ENCODE results near the gene SLC25A13.

Gene SLC25A13

DNA sequence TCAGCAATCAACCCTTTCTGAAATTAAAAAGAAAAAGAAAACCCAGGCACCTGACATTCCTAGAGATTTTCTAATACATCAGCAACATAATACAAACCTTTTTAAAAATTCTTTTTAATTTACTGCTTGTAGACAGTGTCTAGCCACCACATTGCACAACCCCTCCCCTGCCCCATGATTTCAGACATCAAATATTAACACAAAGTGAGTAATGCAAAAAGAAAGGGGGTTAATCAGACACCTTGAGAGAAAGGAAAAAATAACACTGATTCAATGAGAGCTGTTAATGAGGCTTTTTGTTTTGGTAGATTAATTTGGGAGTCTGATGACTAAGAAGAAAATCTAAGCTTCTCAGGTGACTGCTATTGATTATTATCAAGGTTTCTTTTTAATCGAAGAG is 55.3 kb downstream of the SLC25A13 start:
- TF ChIP-seq PPARA (CRISPR knock-in tag; IDR thresholded peaks at IDR 0.05; ENCODE audit: borderline replicate concordance), result no peak
- no peak for TF ChIP-seq ZFP3 (CRISPR knock-in tag; IDR thresholded peaks at IDR 0.05)
- TF ChIP-seq, protein P1, sequence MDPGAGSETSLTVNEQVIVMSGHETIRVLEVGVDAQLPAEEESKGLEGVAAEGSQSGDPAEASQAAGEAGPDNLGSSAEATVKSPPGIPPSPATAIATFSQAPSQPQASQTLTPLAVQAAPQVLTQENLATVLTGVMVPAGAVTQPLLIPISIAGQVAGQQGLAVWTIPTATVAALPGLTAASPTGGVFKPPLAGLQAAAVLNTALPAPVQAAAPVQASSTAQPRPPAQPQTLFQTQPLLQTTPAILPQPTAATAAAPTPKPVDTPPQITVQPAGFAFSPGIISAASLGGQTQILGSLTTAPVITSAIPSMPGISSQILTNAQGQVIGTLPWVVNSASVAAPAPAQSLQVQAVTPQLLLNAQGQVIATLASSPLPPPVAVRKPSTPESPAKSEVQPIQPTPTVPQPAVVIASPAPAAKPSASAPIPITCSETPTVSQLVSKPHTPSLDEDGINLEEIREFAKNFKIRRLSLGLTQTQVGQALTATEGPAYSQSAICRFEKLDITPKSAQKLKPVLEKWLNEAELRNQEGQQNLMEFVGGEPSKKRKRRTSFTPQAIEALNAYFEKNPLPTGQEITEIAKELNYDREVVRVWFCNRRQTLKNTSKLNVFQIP (CRISPR knock-in tag; IDR thresholded peaks at IDR 0.05; ENCODE audit: borderline replicate concordance, low read depth), result no peak
- no peak for TF ChIP-seq GLIS3 (CRISPR knock-in tag; IDR thresholded peaks at IDR 0.05)
- TF ChIP-seq, protein P2, sequence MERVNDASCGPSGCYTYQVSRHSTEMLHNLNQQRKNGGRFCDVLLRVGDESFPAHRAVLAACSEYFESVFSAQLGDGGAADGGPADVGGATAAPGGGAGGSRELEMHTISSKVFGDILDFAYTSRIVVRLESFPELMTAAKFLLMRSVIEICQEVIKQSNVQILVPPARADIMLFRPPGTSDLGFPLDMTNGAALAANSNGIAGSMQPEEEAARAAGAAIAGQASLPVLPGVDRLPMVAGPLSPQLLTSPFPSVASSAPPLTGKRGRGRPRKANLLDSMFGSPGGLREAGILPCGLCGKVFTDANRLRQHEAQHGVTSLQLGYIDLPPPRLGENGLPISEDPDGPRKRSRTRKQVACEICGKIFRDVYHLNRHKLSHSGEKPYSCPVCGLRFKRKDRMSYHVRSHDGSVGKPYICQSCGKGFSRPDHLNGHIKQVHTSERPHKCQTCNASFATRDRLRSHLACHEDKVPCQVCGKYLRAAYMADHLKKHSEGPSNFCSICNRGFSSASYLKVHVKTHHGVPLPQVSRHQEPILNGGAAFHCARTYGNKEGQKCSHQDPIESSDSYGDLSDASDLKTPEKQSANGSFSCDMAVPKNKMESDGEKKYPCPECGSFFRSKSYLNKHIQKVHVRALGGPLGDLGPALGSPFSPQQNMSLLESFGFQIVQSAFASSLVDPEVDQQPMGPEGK (CRISPR knock-in tag; IDR thresholded peaks at IDR 0.05; ENCODE audit: borderline replicate concordance), result no peak
- no peak for TF ChIP-seq ZNF70 (CRISPR knock-in tag; IDR thresholded peaks at IDR 0.05)
- TF ChIP-seq ZNF565 (CRISPR knock-in tag; conservative IDR thresholded peaks at IDR 0.05; ENCODE audit: low read depth), result no peak
- TF ChIP-seq TCF4 (CRISPR knock-in tag; IDR thresholded peaks at IDR 0.05; ENCODE audit: borderline replicate concordance), result no peak
- no peak for TF ChIP-seq BACH2 (CRISPR knock-in tag; IDR thresholded peaks at IDR 0.05; ENCODE audit: borderline replicate concordance)
- ATAC-seq, result no peak

DNA sequence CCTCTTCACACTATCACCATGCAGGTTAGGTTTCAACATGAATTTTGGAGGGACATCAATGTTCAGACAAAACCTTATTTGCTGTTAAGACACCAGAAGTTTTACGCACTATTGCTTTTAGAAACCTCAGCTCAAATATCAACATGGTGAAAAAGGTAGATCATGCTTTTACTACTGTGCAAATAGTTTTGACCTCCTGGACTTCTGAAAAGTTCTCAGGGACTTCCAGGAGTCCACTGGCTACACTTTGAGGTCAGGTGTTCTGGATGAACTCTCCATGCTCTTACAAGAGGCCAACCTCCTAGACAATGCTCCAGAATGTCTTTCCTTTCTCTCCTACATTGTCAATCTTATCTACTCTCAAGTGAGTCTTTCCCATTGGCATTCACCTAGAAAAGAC is 55.9 kb downstream of the SLC25A13 start:
- ATAC-seq, result no peak
- TF ChIP-seq ISL1 (CRISPR knock-in tag; IDR thresholded peaks at IDR 0.05) (no peak), SNAI2 (CRISPR knock-in tag; IDR thresholded peaks at IDR 0.05) (no peak), RARB (CRISPR knock-in tag; IDR thresholded peaks at IDR 0.05) (no peak), ARNTL (CRISPR knock-in tag; IDR thresholded peaks at IDR 0.05; ENCODE audit: borderline replicate concordance, low read depth) (no peak), TCF4 (CRISPR knock-in tag; IDR thresholded peaks at IDR 0.05; ENCODE audit: borderline replicate concordance) (no peak)
- TF ChIP-seq, protein P2 (CRISPR knock-in tag; IDR thresholded peaks at IDR 0.05; ENCODE audit: borderline replicate concordance), result no peak

DNA sequence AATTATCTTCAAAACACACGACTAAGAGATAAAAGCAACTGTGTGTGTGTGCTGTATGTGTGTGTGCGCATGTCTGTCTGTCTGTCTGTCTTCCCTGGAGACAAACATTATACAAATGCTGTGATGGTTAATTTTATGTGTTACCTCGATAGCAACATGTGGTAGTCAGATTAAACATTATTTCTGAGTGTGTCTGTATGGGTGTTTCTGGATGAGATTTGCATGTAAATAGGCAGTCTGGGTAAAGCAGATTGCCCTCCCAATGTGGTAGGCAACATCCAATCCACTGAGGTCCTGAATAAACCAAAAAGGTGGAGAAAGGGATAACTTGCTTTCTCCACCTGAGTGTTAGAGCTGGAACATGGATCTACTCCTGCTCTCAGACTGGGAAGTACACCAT is 67.9 kb downstream of the SLC25A13 start:
- no peak for ATAC-seq
- TF ChIP-seq ZNF8 (CRISPR knock-in tag; IDR thresholded peaks at IDR 0.05) (no peak), OSR1 (CRISPR knock-in tag; IDR thresholded peaks at IDR 0.05) (no peak), PPARA (CRISPR knock-in tag; IDR thresholded peaks at IDR 0.05; ENCODE audit: borderline replicate concordance) (no peak), ESRRG (CRISPR knock-in tag; IDR thresholded peaks at IDR 0.05) (no peak), SNAI2 (CRISPR knock-in tag; IDR thresholded peaks at IDR 0.05) (no peak), ZNF565 (CRISPR knock-in tag; conservative IDR thresholded peaks at IDR 0.05; ENCODE audit: low read depth) (no peak), ZC3H10 (CRISPR knock-in tag; IDR thresholded peaks at IDR 0.05) (no peak), ISL1 (CRISPR knock-in tag; IDR thresholded peaks at IDR 0.05) (no peak), RARB (CRISPR knock-in tag; IDR thresholded peaks at IDR 0.05) (no peak), GLIS3 (CRISPR knock-in tag; IDR thresholded peaks at IDR 0.05) (no peak), CSDC2 (CRISPR knock-in tag; IDR thresholded peaks at IDR 0.05) (no peak), BACH2 (CRISPR knock-in tag; IDR thresholded peaks at IDR 0.05; ENCODE audit: borderline replicate concordance) (no peak), TCF4 (CRISPR knock-in tag; IDR thresholded peaks at IDR 0.05; ENCODE audit: borderline replicate concordance) (no peak), ZFP30 (CRISPR knock-in tag; IDR thresholded peaks at IDR 0.05) (no peak), ARNTL (CRISPR knock-in tag; IDR thresholded peaks at IDR 0.05; ENCODE audit: borderline replicate concordance, low read depth) (no peak)
- TF ChIP-seq, protein P2 (CRISPR knock-in tag; IDR thresholded peaks at IDR 0.05; ENCODE audit: borderline replicate concordance), result no peak
- TF ChIP-seq, protein P3, sequence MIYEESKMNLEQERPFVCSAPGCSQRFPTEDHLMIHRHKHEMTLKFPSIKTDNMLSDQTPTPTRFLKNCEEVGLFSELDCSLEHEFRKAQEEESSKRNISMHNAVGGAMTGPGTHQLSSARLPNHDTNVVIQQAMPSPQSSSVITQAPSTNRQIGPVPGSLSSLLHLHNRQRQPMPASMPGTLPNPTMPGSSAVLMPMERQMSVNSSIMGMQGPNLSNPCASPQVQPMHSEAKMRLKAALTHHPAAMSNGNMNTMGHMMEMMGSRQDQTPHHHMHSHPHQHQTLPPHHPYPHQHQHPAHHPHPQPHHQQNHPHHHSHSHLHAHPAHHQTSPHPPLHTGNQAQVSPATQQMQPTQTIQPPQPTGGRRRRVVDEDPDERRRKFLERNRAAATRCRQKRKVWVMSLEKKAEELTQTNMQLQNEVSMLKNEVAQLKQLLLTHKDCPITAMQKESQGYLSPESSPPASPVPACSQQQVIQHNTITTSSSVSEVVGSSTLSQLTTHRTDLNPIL (CRISPR knock-in tag; IDR thresholded peaks at IDR 0.05; ENCODE audit: low read depth), result no peak
- TF ChIP-seq, protein P4, sequence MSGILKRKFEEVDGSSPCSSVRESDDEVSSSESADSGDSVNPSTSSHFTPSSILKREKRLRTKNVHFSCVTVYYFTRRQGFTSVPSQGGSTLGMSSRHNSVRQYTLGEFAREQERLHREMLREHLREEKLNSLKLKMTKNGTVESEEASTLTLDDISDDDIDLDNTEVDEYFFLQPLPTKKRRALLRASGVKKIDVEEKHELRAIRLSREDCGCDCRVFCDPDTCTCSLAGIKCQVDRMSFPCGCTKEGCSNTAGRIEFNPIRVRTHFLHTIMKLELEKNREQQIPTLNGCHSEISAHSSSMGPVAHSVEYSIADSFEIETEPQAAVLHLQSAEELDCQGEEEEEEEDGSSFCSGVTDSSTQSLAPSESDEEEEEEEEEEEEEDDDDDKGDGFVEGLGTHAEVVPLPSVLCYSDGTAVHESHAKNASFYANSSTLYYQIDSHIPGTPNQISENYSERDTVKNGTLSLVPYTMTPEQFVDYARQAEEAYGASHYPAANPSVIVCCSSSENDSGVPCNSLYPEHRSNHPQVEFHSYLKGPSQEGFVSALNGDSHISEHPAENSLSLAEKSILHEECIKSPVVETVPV (CRISPR knock-in tag; IDR thresholded peaks at IDR 0.05), result no peak
- TF ChIP-seq, protein P5, sequence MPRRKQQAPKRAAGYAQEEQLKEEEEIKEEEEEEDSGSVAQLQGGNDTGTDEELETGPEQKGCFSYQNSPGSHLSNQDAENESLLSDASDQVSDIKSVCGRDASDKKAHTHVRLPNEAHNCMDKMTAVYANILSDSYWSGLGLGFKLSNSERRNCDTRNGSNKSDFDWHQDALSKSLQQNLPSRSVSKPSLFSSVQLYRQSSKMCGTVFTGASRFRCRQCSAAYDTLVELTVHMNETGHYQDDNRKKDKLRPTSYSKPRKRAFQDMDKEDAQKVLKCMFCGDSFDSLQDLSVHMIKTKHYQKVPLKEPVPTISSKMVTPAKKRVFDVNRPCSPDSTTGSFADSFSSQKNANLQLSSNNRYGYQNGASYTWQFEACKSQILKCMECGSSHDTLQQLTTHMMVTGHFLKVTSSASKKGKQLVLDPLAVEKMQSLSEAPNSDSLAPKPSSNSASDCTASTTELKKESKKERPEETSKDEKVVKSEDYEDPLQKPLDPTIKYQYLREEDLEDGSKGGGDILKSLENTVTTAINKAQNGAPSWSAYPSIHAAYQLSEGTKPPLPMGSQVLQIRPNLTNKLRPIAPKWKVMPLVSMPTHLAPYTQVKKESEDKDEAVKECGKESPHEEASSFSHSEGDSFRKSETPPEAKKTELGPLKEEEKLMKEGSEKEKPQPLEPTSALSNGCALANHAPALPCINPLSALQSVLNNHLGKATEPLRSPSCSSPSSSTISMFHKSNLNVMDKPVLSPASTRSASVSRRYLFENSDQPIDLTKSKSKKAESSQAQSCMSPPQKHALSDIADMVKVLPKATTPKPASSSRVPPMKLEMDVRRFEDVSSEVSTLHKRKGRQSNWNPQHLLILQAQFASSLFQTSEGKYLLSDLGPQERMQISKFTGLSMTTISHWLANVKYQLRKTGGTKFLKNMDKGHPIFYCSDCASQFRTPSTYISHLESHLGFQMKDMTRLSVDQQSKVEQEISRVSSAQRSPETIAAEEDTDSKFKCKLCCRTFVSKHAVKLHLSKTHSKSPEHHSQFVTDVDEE (CRISPR knock-in tag; IDR thresholded peaks at IDR 0.05), result no peak

Data from SK-N-SH treated with all-trans-retinoic acid at 6 μM for 48 hours (cell line).